Motor neuron (in vitro differentiated cells): ENCODE measurements around the gene SPACA4. TPM values are rescaled to one million over a fixed set of nuclear protein-coding genes. Genes with fewer than 3 reads are reported as not detected.
"Not testable (repeated sequence)": the region's sequence is repeated elsewhere in the genome, so short reads cannot be mapped to it uniquely, and the experiment has no call there.

Experiments used
- ATAC-seq, 8 experiments: fragments of 200-7000 bp; cut with Tn5 transposase; replicated peaks in 6 of 8; 2 replicates each; pipeline ENCODE4 v1.8.0; 2021; ENCODE audit warnings: mild to moderate bottlenecking in 8 of 8, moderate library complexity in 8 of 8
- H3K27ac ChIP-seq, 2 donors: fragments of 250-450 bp; sonication (Bioruptor Pico); 2 replicates each; pipeline ENCODE4 v1.9.0; 2021; ENCODE audit warnings: antibody characterized with exemption in 2 of 2, mild to moderate bottlenecking in 2 of 2, moderate library complexity in 1 of 2
- H3K4me1 ChIP-seq, 2 donors: fragments of 250-450 bp; sonication (Bioruptor Pico); replicated peaks in 1 of 2; 2 replicates each; pipeline ENCODE4 v1.6.1; 2021; ENCODE audit warnings: antibody characterized with exemption in 2 of 2, mild to moderate bottlenecking in 2 of 2, moderate library complexity in 1 of 2
- H3K4me3 ChIP-seq, 5 donors: fragments of 250-450 bp; sonication (Bioruptor Pico); 2 replicates each; pipeline ENCODE4 v1.9.0; 2021; ENCODE audit warnings: antibody characterized with exemption in 5 of 5, mild to moderate bottlenecking in 5 of 5, moderate library complexity in 4 of 5
- WGBS, 10 experiments: fragments of 450-650 bp; shearing (Covaris generic); methylation state at CpG; one replicate each; pipeline ENCODE4 v1.0.0; 2022; 5-methylcytosine and 5-hydroxymethylcytosine counted together
- in situ Hi-C, 9 experiments: fragments of 400-800 bp; cut with MboI; loops; one replicate each; pipeline ENCODE4 v1.15.0; 2021; ENCODE audit warnings: low sequenced_read_pairs in 9 of 9, low pct_unique_long_range_greater_than_20kb in 2 of 9; ENCODE audit not compliant: unreplicated experiment in 9 of 9
- total RNA-seq, 8 experiments: library from RNA; unstranded; fragments of 300-600 nt; gene quantifications; 2 replicates each; pipeline versions ENCODE4 v1.2.3 to v1.2.4, GENCODE V29; 2022

Gene SPACA4
- total RNA-seq, 8 experiments from 2014 or later: 0.22 to 0.66 (median 0.50) TPM; not detected in 4

- Histone ChIP-seq H3K27ac (no peak overlapping the region), H3K4me3 (peak overlapping the region in 1 of 5 donors; percentile 51), H3K4me1 (peaks cover 25 to 34% of the 10 kb centered on the region in 2 donors)
- in situ Hi-C loops: loop anchor here in 1 of 9 experiments (25.0 kb wide), 1 partner anchor 336 kb away; the partner anchor contains the start of genes BAX and FTL
- 92 to 95% methylated on average over 6 to 22 of the region's 30 CpGs; no CpG with 5 or more reads in 8 of the 10 experiments for WGBS, 10 experiments
- no peak for ATAC-seq
Measured at GRCh38 chr19:48625891-48626327, 19.4 kb downstream of the SPACA4 start.

GRCh38 chr19:48627201-48627864, 20.8 kb downstream of the SPACA4 start:
- H3K27ac ChIP-seq: no peak overlapping the region
- 100% methylated on average over 1 of the region's 6 CpGs; no CpG with 5 or more reads in 9 of the 10 experiments for WGBS, 10 experiments
- H3K4me3 ChIP-seq: no peak overlapping the region
- ATAC-seq: no peak
- peaks cover 39 to 48% of the 10 kb centered on the region in 2 donors for H3K4me1 ChIP-seq
- in situ Hi-C loops: loop anchor here in 1 of 9 experiments (25.0 kb wide), 1 partner anchor 335 kb away; the partner anchor contains the start of genes BAX and FTL

GRCh38 chr19:48627865-48628314, 21.3 kb downstream of the SPACA4 start:
- in situ Hi-C loops: loop anchor here in 1 of 9 experiments (25.0 kb wide), 1 partner anchor 334 kb away; the partner anchor contains the start of genes BAX and FTL
- whole genome bisulfite sequencing, 10 experiments: 58 to 98% (median 80%) methylated on average over 2 to 6 of the region's 17 CpGs; no CpG with 5 or more reads in 7 of the 10 experiments

GRCh38 chr19:48628486-48629296, 22.1 kb downstream of the SPACA4 start:
- H3K4me1 ChIP-seq: peaks cover 38 to 45% of the 10 kb centered on the region in 2 donors
- in situ Hi-C loops: loop anchor here in 1 of 9 experiments (25.0 kb wide), 1 partner anchor 334 kb away; the partner anchor contains the start of genes BAX and FTL

More at GRCh38 chr19:48627865-48628314, 21.3 kb downstream of the SPACA4 start:
- Histone ChIP-seq H3K27ac (no peak overlapping the region), H3K4me1 (peaks cover 37 to 46% of the 10 kb centered on the region in 2 donors), H3K4me3 (no peak overlapping the region)
- no peak for ATAC-seq

GRCh38 chr19:48629297-48629598, 22.7 kb downstream of the SPACA4 start:
- Histone ChIP-seq H3K4me3 (no peak overlapping the region), H3K27ac (peak overlapping the region; percentile 78 to 82), H3K4me1 (peaks cover 43 to 50% of the 10 kb centered on the region in 2 donors)
- 91% methylated on average over 7 of the region's 22 CpGs; no CpG with 5 or more reads in 9 of the 10 experiments for WGBS, 10 experiments
- in situ Hi-C loops: loop anchor here in 1 of 9 experiments (25.0 kb wide), 1 partner anchor 333 kb away; the partner anchor contains the start of genes BAX and FTL
- no peak for ATAC-seq

More at GRCh38 chr19:48628486-48629296, 22.1 kb downstream of the SPACA4 start:
- no CpG with 5 or more reads among the region's 34 CpGs for WGBS, 10 experiments
- H3K4me3 ChIP-seq: no peak overlapping the region
- ATAC-seq: no peak
- peak overlapping the region in 1 of 2 donors; percentile 78 for H3K27ac ChIP-seq

- peak overlapping the region in 2 of 5 donors; percentile 0 to 11 for H3K4me3 ChIP-seq
- peaks cover 45 to 53% of the 10 kb centered on the region in 2 donors for H3K4me1 ChIP-seq
- ATAC-seq: peak; percentile 34 to 85 (median 68)
- in situ Hi-C loops: loop anchor here in 1 of 9 experiments (25.0 kb wide), 1 partner anchor 333 kb away; the partner anchor contains the start of genes BAX and FTL
- WGBS, 10 experiments: 0 to 81% (median 60%) methylated on average over 1 to 8 of the region's 48 CpGs; no CpG with 5 or more reads in 7 of the 10 experiments
- peak overlapping the region; percentile 78 to 82 for H3K27ac ChIP-seq
Measured at GRCh38 chr19:48629599-48630295, 23.2 kb downstream of the SPACA4 start.

- H3K27ac ChIP-seq: peak overlapping the region; percentile 78 to 82
- peak overlapping the region in 1 of 5 donors; percentile 11 for H3K4me3 ChIP-seq
- WGBS, 10 experiments: 0 to 41% (median 17%) methylated on average over 1 to 11 of the region's 47 CpGs; no CpG with 5 or more reads in 5 of the 10 experiments
- H3K4me1 ChIP-seq: peaks cover 45 to 50% of the 10 kb centered on the region in 2 donors
- ATAC-seq: peak; percentile 1 to 27 (median 11)
- in situ Hi-C loops: loop anchor here in 1 of 9 experiments (25.0 kb wide), 1 partner anchor 332 kb away; the partner anchor contains the start of genes BAX and FTL
Measured at GRCh38 chr19:48630296-48631063, 23.9 kb downstream of the SPACA4 start.

GRCh38 chr19:48631225-48631624, 24.7 kb downstream of the SPACA4 start:
- H3K27ac ChIP-seq: peak overlapping the region; percentile 78 to 82
- in situ Hi-C loops: loop anchor here in 1 of 9 experiments (25.0 kb wide), 1 partner anchor 331 kb away; the partner anchor contains the start of genes BAX and FTL

GRCh38 chr19:48632286-48632685, 25.7 kb downstream of the SPACA4 start:
- H3K4me1 ChIP-seq: peaks cover 45 to 50% of the 10 kb centered on the region in 2 donors
- not testable (repeated sequence) for ATAC-seq, H3K27ac ChIP-seq, H3K4me3 ChIP-seq
- WGBS, 10 experiments: 83 to 100% (median 93%) methylated on average over 2 to 8 of the region's 11 CpGs; no CpG with 5 or more reads in 6 of the 10 experiments
- in situ Hi-C loops: loop anchor here in 1 of 9 experiments (25.0 kb wide), 1 partner anchor 330 kb away; the partner anchor contains the start of genes BAX and FTL

More at GRCh38 chr19:48631225-48631624, 24.7 kb downstream of the SPACA4 start:
- ATAC-seq: peak in 2 of 8 experiments; percentile 5 to 9
- peaks cover 45 to 50% of the 10 kb centered on the region in 2 donors for H3K4me1 ChIP-seq
- WGBS, 10 experiments: 0 to 67% methylated on average over 1 of the region's 3 CpGs; no CpG with 5 or more reads in 8 of the 10 experiments
- H3K4me3 ChIP-seq: no peak overlapping the region

- ATAC-seq: no peak
- no peak overlapping the region for H3K27ac ChIP-seq
- in situ Hi-C loops: loop anchor here in 1 of 9 experiments (25.0 kb wide), 1 partner anchor 330 kb away; the partner anchor contains the start of genes BAX and FTL
- H3K4me1 ChIP-seq: peaks cover 45 to 50% of the 10 kb centered on the region in 2 donors
- H3K4me3 ChIP-seq: no peak overlapping the region
Measured at GRCh38 chr19:48632692-48633147, 26.2 kb downstream of the SPACA4 start.
